ENCODE data around the gene NPIPB5.
"Not testable (repeated sequence)": the region's sequence is repeated elsewhere in the genome, so short reads cannot be mapped to it uniquely, and the experiment has no call there.

Gene NPIPB5

GRCh38 chr16:22510591-22510990 lies at the start of gene NPIPB5:
Gene NPIPB5 (plus strand): TSS chr16:22510891. CDS start chr16:22513802, 2,911 bp downstream.
- not testable (repeated sequence) for DNase-seq

- not testable (repeated sequence) for DNase-seq
These were observed 41.8 kb upstream of the NPIPB5 start for GRCh38 chr16:22468846-22469245.

GRCh38 chr16:22537996-22538395 lies 27.3 kb downstream of the NPIPB5 start:
- not testable (repeated sequence) for DNase-seq

GRCh38 chr16:22544809-22545208 lies 34.1 kb downstream of the NPIPB5 start:
- DNase-seq: not testable (repeated sequence)

GRCh38 chr16:22546630-22547029 lies 35.9 kb downstream of the NPIPB5 start:
- not testable (repeated sequence) for DNase-seq

- not testable (repeated sequence) for DNase-seq
These were observed 36.6 kb downstream of the NPIPB5 start for GRCh38 chr16:22547170-22547765.

- DNase-seq: not testable (repeated sequence)
These were observed 39.2 kb downstream of the NPIPB5 start for GRCh38 chr16:22549853-22550252.

- DNase-seq: not testable (repeated sequence)
These were observed 40.5 kb downstream of the NPIPB5 start for GRCh38 chr16:22551143-22551542.

- not testable (repeated sequence) for DNase-seq
These were observed 41.0 kb downstream of the NPIPB5 start for GRCh38 chr16:22551651-22552050.

GRCh38 chr16:22556759-22557158 lies 46.1 kb downstream of the NPIPB5 start:
- DNase-seq: not testable (repeated sequence)

Measured in NCI-H1048 (cell line).